Measurements from ENCODE around the gene MME.

Gene MME

GRCh38 chr3:155197786-155198185, 117.7 kb downstream of the MME start:
- H3K9me2 ChIP-seq (replicated peaks; ENCODE audit: control insufficient read depth, low read length), result no peaks in the 10 kb centered on the region
- TF ChIP-seq EZH2phosphoT487 (IDR thresholded peaks at IDR 0.05; ENCODE audit: borderline replicate concordance, low read length) (no peak), CTCF (IDR thresholded peaks at IDR 0.05; ENCODE audit: low read depth, low read length, poor library complexity, severe bottlenecking) (no peak)
- H3K9me3 ChIP-seq (ENCODE audit: control insufficient read depth, insufficient read depth, low read length), result no peaks in the 10 kb centered on the region
- no peak overlapping the region for H3K4me2 ChIP-seq (ENCODE audit: low read length)
- no peaks in the 10 kb centered on the region for H3K79me2 ChIP-seq (ENCODE audit: control insufficient read depth, low read length)
- H3K4me3 ChIP-seq (ENCODE audit: low read length), result no peak overlapping the region
- no peaks in the 10 kb centered on the region for H3K36me3 ChIP-seq (ENCODE audit: control insufficient read depth, low read length)
- no peak overlapping the region for H3K27ac ChIP-seq (ENCODE audit: low read depth, low read length)
- H3K27me3 ChIP-seq (ENCODE audit: control insufficient read depth, low read length), result no peaks in the 10 kb centered on the region
- H4K20me1 ChIP-seq (ENCODE audit: control insufficient read depth, insufficient read depth, low read depth, low read length), result no peaks in the 10 kb centered on the region
- no peaks in the 10 kb centered on the region for H3F3A ChIP-seq (ENCODE audit: control insufficient read depth, insufficient read depth)
- peaks cover 26% of the 10 kb centered on the region for H3K4me1 ChIP-seq (ENCODE audit: control insufficient read depth, low read length)

- Histone ChIP-seq H3K9me2 (replicated peaks; ENCODE audit: control insufficient read depth, low read length) (no peaks in the 10 kb centered on the region), H3K27ac (ENCODE audit: low read depth, low read length) (no peak overlapping the region), H3K4me2 (ENCODE audit: low read length) (no peak overlapping the region), H4K20me1 (ENCODE audit: control insufficient read depth, insufficient read depth, low read depth, low read length) (no peaks in the 10 kb centered on the region), H3K4me3 (ENCODE audit: low read length) (no peak overlapping the region), H3F3A (ENCODE audit: control insufficient read depth, insufficient read depth) (no peaks in the 10 kb centered on the region), H3K79me2 (ENCODE audit: control insufficient read depth, low read length) (no peaks in the 10 kb centered on the region), H3K27me3 (ENCODE audit: control insufficient read depth, low read length) (no peaks in the 10 kb centered on the region), H3K36me3 (ENCODE audit: control insufficient read depth, low read length) (no peaks in the 10 kb centered on the region), H3K9me3 (ENCODE audit: control insufficient read depth, insufficient read depth, low read length) (no peaks in the 10 kb centered on the region), H3K4me1 (ENCODE audit: control insufficient read depth, low read length) (peaks cover 16% of the 10 kb centered on the region)
- TF ChIP-seq CTCF (IDR thresholded peaks at IDR 0.05; ENCODE audit: low read depth, low read length, poor library complexity, severe bottlenecking) (no peak), EZH2phosphoT487 (IDR thresholded peaks at IDR 0.05; ENCODE audit: borderline replicate concordance, low read length) (no peak)
Observed at GRCh38 chr3:155202626-155203025, 122.5 kb downstream of the MME start.

GRCh38 chr3:155204851-155205250, 124.7 kb downstream of the MME start:
- no peaks in the 10 kb centered on the region for H3K27me3 ChIP-seq (ENCODE audit: control insufficient read depth, low read length)
- H3K4me3 ChIP-seq (ENCODE audit: low read length), result no peak overlapping the region
- no peaks in the 10 kb centered on the region for H3K79me2 ChIP-seq (ENCODE audit: control insufficient read depth, low read length)
- no peak overlapping the region for H3K4me2 ChIP-seq (ENCODE audit: low read length)
- H3K27ac ChIP-seq (ENCODE audit: low read depth, low read length), result no peak overlapping the region
- H3K4me1 ChIP-seq (ENCODE audit: control insufficient read depth, low read length), result peaks cover 16% of the 10 kb centered on the region
- H4K20me1 ChIP-seq (ENCODE audit: control insufficient read depth, insufficient read depth, low read depth, low read length), result no peaks in the 10 kb centered on the region
- TF ChIP-seq EZH2phosphoT487 (IDR thresholded peaks at IDR 0.05; ENCODE audit: borderline replicate concordance, low read length) (no peak), CTCF (IDR thresholded peaks at IDR 0.05; ENCODE audit: low read depth, low read length, poor library complexity, severe bottlenecking) (no peak)
- H3K9me2 ChIP-seq (replicated peaks; ENCODE audit: control insufficient read depth, low read length), result no peaks in the 10 kb centered on the region
- no peaks in the 10 kb centered on the region for H3K36me3 ChIP-seq (ENCODE audit: control insufficient read depth, low read length)
- H3K9me3 ChIP-seq (ENCODE audit: control insufficient read depth, insufficient read depth, low read length), result no peaks in the 10 kb centered on the region
- H3F3A ChIP-seq (ENCODE audit: control insufficient read depth, insufficient read depth), result no peaks in the 10 kb centered on the region

All from DOHH2 (cell line).